ENCODE results near the gene PDLIM7.
"Not testable (repeated sequence)": the region's sequence is repeated elsewhere in the genome, so short reads cannot be mapped to it uniquely, and the experiment has no call there.

The PDLIM7 gene

DNA sequence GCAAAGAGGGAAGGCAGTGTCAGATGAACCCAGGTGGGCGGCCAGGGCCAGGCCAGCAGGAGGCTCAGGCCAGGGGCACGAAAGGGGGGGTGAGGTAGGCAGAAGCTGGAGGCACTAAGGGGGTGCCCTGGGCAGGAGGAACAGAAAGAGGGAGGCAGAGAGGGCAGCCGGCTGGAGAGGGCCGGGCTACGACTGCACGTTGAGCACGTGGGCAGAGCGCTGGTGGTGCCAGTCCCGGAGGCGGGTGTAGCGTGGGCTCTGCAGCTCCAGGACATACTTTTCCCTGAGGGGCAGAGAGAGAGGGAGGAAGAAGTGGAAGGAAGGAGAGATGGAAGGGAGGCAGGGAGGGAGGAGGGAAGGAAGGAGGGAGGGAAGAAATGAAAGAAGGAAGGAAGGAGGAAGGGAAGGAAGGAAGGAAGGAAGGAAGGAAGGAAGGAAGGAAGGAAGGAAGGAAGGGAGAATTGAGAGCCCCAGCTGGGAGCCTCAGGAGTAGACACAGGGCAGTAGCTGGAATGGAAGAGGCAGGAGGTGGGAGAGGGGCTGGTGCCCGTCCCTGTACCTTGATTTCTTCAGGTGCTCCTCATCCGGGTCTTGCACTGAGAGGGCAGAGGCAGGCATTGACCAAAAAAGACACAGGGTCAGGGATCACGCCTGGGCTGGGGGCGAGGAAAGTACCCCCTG lies 7.0 kb downstream of the PDLIM7 start:
- no peak for DNase-seq (ENCODE audit: low spot score)

DNA sequence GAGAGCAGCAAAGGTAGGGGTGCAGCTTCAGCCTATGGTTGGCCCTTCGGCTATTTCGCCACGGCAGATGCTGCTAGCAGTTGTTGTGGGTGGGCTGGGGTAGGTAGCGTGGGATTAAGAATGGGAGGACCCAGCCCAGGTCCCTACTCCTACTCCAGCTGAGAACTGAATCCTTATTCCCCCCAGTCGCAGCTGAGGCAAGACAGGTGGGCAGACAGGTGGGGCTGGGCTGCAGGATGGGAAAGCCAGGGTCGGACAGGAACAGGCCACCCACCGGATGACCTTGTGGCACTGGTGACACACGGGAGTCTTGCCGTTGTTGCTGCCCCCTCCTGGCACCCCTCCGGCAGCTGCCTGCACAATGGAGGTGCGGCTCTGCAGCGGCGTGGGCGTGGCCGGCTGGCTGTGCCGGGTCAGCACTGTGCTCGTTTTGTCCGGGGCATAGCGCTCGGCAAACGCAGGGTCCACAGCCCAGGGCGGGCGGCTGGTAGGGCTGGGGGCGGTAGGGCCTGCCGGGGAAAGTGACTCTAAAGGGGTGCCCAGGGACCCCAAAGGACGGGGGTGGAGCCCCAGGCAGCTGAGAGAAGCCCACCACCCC lies 8.2 kb downstream of the PDLIM7 start:
- DNase-seq (ENCODE audit: low spot score) = no peak

DNA sequence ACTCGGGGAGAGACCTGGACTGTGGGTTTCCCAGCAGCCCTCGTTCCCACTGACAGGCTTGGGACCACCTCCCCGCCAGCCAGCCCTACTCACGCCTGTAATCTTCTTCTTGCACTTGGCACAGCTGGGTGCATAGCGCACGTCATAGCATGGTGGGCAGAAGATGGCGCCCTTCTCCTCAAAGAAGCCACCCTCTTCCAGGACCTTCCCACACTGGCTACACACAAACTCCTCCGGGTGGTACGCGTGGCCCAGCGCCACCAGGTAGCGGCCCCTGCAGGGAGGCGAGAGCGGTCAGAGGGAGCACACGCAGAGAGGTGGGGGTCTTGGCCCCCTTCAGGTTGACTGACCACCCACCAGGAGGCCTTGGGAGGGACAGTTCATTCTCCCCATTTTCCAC lies 9.4 kb downstream of the PDLIM7 start:
- DNase-seq (ENCODE audit: low spot score) = no peak

DNA sequence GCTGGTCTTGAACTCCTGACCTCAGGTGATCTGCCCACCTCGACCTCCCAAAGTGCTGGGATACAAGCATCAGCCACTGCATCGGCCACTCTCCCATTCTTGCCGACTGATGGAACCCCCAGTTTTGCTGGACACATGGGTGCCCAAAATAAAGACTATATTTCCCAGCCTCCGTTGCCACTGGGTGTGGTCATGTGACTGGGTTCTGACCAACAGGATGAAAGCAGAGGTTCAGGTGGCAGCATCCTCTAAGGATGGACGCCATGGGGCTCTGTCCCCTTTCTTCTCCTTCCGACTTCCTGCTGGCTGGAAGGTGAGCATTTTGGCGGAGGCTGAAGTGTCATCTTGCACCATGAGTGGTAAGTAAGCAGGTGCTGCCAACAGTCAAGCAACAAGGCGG lies 10.3 kb downstream of the PDLIM7 start:
- no peak for DNase-seq (ENCODE audit: low spot score)

DNA sequence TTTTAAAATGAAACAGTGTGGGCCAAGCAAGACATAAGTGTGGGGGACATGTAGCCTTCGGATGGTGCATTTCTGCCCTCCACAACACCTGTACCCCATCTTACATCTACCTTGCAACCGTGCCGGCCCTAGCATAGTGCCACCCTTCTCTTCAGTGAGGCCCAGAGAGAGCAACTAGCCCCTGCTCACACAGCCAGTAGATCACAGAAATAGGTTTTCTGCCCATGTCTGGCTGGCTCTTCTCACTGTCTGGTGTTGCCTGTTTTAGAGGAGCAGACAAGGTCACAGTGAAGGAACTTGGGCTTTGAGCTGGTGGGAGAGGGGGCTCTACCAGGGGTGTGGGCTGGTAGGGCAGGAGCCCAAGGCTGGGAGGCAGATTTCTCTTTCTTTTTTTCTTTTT lies 11.1 kb downstream of the PDLIM7 start:
- DNase-seq (ENCODE audit: low spot score) = no peak

DNA sequence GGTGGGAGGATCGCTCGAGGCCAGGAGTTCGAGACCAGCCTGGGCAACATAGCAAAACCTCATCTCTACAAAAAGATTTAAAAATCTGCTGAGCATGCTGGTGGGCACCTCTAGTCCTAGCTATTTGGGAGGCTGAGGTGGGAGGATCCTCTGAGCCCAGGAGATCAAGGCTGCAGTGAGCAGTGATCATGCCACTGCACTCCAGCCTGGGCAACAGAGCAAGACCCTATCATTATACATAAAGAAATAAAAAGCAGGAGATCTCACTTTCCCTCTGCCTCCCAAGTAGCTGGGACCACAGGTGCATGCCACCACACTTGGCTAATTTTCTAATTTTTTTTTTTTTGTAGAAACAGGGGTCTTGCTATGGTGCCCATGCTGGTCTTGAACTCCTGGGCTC lies 11.7 kb downstream of the PDLIM7 start:
- DNase-seq (ENCODE audit: low spot score) = not testable (repeated sequence)

DNA sequence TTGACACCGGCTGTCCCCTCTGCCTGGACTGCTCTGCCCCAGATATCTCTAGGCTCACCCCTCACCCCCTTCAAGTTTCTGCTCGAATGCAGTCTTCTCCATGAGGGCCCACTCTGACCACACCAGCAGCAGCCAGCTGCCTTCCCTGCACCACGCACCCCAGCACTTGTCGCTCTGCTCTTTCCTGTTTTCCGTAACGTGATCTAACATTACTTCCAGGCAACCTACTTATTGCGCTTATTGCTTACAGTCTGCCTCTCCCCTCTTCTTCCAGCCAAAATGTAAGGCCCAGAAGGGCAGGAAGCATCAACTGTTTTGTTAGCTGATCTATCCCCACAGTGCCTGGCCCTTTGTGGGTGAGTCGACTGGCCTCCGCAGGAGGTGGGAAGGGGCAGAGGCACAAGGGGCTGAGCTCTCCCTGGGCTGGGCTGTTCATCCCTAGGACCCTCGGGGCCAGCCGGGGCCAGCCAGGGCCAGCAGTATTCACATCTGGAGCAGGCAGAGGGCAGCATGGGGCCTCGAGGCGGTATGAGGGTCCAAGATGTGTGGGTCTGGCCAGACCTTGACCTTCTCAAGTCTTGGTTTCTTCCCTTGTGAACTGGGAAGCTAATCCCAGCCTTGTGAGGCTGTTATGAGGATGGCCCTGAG lies 12.4 kb downstream of the PDLIM7 start:
- no peak for DNase-seq (ENCODE audit: low spot score)

DNA sequence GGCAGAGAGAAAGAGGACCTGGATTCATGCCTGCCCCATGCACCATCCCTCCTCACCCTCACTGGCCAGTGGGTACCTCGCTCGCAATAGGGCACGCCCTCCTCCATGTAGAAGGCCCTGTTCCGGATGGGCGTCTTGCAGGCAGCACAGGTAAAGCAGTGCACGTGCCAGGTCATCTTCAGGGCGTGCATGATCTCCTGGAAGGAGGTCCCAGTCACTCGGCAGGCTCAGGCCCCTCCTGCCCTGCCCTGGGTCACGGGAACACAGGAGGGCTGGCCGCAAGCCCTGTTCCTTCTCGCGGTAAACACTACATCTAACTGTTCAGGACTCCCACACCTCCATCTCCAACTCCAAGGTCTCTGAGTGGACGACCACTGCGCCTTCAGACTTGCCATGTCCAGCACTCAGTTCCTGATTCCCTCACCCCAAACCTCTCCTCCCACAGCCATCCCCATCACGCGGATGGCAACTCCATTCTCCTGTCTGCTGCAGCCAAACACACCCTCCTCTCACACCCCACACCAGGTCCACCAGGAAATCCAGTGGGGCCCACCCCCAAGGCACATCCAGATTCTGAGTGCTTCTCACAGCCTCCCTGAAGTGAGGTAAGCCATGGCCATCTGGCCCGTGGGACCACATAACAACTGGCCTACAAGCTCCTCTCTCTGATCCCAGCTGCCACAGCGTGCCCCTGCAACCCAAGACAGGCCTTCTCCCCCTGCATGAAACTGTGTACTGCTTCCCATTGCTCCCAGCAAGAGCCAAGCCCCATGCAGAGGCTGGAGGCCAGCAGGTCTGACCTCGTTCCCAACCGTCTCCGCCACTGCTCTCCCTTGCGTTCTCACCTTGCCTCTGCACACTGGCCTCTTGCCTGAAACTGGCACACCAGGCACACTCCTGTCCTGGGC lies 13.2 kb downstream of the PDLIM7 start:
- no peak for DNase-seq (ENCODE audit: low spot score)

DNA sequence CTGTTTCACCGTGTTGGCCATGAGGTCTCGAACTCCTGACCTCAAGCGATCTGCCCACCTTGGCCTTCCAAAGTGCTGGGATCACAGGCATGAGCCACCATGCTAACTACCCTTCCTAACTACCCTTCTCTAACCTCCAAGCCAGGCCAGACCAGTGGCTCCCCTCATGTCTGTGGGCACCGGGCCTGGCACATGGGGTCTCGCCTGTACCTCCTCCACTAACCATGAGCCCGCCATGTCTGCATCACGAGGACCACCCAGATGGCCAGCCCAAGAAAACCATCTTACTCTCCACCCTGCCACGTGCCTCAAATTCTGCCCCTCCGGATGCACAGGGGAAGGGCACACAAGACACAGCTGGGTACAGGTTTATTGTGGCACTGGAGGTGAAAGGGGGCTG lies 14.4 kb downstream of the PDLIM7 start:
- no peak for DNase-seq (ENCODE audit: low spot score)

DNA sequence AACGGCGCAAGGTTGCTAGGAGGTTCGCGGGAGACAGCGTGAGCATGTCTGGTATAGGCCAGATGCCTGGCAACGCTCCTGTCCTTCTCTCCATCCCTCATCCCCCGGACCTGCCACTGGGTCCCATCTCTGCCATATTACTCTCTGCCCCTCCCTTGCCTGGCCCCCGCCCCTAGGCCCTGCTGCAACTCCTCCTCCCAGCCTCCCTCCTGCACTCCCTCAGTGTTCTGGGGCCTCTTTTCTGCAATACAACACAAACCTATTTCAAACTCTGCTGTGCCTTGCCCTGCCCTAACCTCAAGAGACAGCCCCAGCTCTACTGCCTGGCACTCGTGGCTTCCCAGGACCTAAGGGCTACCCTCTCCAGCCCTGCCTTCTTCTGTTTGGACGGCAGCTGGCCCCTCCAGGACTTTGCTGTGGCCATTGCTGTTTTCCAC lies 15.0 kb downstream of the PDLIM7 start:
- no peak for DNase-seq (ENCODE audit: low spot score)

DNA sequence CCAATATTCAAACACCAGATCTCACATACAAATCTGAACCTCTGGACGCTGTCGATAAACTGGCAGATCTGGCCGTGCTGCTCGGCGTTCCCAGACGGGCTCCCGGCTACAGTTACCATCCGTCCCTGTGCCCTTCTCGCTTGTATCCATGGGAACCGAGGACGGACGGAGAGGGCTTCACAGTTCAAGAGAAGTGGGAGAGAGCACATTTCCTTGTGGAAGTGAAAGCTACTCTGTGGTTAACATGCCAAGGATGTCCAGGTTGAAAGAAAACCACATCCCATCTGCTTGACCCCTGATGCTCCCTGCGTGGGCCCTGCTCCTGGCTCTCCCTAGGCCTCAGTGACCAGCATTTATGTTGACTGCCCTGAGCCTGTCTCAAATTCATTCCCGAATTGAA lies 17.6 kb downstream of the PDLIM7 start:
- no peak for DNase-seq (ENCODE audit: low spot score)

DNA sequence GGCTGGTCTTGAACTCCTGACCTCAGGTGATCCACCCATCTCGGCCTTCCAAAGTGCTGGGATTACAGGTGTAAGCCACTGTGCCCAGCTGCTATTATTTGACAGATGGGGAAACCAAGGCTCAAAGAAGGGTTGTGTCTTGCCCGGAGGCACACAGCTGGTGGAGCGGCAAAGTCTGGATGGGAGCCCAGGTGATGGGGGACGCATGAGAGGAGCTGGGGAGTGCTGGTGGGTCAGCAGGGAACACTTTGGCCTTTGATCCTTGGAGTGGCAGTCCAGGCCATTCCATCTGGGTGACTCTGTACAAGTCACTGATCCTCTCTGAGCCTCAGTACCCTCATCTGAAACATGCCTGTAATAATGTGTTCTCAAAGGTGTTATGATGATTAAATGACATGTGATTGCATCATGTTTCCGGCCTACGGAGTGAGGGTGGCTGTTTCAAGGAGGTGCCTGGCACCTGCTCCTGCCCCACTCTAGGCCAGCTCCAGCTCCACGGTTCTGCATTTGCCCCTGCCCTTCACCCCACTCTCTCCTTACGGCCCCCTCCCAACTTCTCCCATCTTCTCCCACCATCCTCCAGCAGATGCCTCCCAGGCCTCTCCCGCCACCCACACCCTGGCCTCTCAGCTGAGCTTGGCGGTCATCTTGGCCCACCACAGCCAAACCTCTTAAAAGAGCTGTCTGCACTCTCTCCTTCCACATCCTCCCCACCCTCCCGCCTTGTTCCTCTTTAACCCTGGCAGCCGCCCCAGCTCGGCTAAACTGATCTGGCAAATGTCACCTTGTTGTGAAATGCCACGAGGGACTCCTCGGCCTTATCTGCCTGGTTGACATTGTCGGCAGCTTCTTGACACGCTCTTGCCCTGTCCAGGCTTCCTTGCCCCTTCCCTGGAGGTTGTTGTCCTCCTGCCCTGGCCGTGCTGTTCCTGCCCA lies 18.4 kb downstream of the PDLIM7 start:
- DNase-seq (ENCODE audit: low spot score) = no peak

DNA sequence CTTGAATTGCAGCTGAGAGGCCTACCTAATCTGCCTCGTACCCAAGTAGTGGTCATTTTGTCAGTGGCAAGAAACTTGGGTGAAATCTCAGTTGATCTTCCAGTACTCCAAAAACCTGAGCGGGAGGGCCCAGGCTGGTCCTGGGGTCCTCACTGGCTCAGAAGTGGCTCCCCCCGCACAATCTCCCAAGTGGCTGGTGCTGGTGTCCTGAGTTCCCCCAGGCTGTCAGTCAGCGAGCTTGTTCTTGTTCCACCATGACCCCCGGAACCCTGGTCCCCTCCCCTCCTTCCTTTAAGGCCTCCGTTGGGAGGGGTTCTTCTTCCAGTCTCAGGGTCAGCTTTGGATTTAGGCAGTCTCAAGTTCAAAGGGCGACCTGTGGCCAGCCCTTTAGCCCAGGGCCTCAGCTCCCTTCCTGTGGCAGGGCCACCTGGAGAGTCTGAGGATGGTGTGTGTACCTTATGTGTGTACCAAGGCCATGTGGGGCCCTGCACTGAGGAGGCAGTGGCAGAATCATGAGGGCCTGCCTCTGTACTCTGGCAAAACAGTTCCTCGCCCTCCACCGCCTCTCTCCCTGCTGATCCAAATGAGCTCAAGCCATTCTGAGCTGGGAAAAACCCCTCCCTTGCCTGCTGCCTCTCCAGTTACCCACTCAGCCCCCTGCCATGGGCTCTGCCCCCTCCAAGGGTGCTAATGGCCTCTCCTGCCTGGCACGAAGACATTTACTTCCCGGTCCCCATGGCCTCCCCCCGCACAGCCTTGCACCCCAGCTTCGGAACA lies 19.5 kb downstream of the PDLIM7 start:
- no peak for DNase-seq (ENCODE audit: low spot score)

DNA sequence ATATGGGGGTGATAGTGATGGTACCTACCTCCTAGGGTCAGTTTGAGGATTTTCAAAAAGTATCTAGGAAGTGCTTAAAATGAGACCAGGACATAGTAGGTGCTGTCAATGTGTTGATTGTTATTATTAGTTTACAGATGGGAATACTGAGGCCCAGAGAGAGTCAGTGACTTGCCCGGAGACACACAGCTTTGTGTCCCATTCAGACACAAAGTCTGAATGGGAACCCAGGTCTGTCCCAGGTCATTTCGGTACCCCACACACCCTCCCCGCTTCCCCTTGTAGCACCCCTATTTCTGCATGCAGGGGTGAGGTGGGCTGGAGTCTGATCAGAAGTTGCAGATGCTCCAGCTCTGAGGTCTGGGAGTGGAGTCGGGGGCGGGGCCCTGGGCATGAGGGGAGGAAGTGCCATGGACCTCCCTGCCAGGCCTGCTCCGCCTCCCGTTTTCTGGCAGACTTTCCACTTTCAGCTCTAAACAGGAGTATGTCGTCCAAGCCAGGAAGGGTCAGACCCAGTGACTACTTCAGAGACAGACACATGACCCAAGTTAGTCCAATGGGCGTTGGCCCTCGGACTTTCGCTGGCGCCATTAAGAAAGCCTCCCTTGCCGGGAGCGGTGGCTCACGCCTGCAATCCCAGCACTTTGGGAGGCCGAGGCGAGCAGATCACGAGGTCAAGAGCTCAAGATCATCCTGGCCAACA lies 20.7 kb downstream of the PDLIM7 start:
- DNase-seq (ENCODE audit: low spot score) = no peak

DNA sequence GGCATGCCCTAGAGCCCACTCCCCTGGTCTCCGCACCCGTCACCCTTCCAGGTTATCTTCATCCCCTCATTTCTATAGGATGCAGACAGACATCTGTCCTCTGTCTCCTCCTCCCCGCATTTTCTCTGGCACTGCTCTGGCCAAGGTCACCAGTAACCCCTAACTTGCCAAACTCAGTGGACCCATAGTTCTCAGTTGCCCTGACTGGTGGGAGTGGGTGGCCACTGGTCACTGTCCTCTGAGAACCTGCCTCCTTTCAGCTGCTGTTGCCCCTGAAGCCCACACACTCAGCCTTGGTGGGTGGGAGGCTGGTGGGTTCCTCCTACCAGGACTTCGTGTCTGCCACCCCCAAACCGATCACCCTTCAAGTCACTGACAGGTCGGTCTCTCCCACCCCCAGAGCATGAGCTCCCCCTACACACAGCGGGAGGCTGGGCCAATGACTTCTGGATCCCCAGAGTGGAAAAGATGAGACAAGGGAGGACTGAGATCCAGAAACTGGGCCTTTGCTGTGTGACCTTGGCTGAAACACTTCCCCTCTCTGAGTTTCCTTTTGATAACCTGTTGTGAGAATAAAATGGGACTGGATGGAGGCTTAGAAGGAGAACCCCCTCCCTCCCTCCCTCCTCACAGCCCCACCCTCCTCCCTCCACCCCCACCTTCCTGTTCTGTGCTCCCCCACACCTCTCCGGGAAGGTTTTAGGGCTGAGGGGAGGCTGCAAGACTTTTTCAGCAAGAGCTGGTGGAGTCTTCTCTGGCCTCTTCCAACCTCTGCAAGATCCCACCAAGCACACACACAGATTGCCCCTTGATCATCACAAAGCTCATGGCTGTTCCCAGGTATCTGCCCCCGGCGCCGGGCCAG lies 21.6 kb downstream of the PDLIM7 start:
- no peak for DNase-seq (ENCODE audit: low spot score)

DNA sequence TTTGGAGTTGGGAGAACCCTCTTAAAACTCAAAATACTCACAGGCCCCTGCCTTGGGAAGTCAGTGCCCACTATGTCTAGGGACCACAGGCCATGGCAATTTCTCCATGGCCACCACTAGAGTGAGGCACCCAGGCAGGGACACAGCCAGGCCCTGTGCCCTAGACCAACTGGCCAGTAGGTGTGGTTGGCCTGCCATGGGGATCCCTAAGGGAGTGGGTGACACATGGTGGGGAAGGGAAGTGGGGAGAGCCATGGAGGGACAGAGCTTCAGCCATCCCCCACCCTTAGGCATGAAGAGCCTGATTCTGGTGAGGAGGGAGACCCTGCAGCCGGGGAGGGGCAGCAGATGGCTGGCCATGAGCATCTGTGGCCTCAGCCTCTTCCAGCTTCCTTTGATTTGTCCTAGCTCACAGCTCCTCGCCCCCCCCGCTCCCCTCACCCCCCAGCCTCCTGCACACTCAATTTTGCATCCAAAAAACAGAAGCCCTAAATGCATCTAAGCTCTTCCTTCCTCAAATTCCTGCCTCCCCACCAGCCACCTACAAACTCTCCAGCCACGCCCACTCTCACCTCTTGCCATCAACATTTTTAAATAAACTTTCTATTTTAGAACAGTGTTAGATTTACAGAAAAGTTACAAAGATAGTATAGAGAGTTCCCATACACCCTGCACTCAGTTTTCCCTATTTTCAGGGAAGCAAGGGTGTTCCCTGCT lies 22.4 kb downstream of the PDLIM7 start:
- DNase-seq (ENCODE audit: low spot score) = no peak

DNA sequence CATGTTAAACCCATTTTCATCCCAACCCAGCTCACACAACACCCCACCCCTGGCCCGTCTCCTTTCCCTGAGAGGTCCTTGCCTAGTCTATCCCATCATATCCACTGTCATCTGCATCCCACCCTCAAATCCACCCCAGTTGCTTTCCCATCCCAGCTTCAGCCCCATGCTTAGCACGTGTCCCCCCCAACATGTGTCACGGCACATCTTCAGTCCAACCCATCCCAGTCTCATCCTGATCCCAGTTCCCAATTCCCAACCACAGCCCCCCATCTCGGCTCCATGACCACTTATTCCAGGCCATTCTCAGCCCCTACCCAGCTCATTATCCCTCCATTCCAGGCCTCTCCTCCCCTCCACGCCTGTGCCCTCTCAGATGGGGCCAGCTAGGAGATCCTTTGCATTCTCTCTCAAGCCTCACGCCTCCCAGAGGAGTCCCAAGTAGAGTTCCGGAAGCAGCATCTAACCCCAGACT lies 23.4 kb downstream of the PDLIM7 start:
- no peak for DNase-seq (ENCODE audit: low spot score)

DNA sequence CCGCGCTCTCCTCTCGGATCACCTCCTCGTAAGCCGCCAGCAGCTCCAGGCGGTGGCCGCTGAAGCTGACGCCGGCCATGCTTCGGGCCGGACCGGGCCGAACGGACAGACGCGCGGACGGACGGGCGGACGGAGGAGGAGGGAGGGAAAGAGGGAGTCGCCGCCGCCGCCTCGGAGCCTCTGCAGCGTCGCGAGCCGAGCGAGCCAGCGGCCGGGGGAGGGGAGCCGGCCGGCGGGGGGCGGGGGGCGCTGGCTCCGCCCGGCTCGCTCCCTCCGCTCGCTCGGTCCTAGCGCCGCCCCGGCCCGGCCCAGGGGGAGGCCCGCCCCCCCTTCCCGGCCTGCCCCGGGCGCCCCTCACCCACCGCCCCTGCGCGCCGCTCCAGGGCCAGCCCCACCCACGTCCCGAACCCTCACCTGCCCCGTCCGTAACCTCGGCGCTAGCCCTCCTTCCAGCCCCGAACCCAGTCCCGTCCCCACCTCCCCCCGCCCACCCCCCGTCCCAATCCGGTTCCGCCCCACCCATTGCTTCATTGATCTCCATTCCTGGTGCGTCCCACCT lies 23.9 kb downstream of the PDLIM7 start, which contains the start of gene DBN1:
Gene DBN1, minus strand, starts transcription at position 192 of the 559 bp plus-strand sequence. Its CDS starts 113 bp downstream, at position 79.
- DNase-seq (ENCODE audit: low spot score) = peak; percentile 82
